LoVo (cell line): ENCODE data around the gene COX6A1.
"Not testable (repeated sequence)": the region's sequence is repeated elsewhere in the genome, so short reads cannot be mapped to it uniquely, and the experiment has no call there.

ENCODE experiments used
- DNase-seq: peaks from one replicate; pipeline ENCODE4 v3.0.0-alpha.2; 2016; ENCODE audit warnings: low spot score

The COX6A1 gene

GRCh38 chr12:120468325-120468820, 30.5 kb downstream of the COX6A1 start:
- DNase-seq, result peak; percentile 23

- no peak for DNase-seq
Measured at GRCh38 chr12:120468821-120469449, 31.0 kb downstream of the COX6A1 start.

- peak; percentile 99 for DNase-seq
Measured at GRCh38 chr12:120469450-120470149, 31.7 kb downstream of the COX6A1 start, which contains the start of gene SRSF9. SRSF9 (minus strand) TSS chr12:120469748; CDS start chr12:120469609, 139 bp downstream.

GRCh38 chr12:120470150-120470784, 32.4 kb downstream of the COX6A1 start:
- DNase-seq, result no peak

- no peak for DNase-seq
Measured at GRCh38 chr12:120472521-120472920, 34.6 kb downstream of the COX6A1 start.

GRCh38 chr12:120473807-120474615, 36.1 kb downstream of the COX6A1 start:
- DNase-seq, result no peak

GRCh38 chr12:120474616-120474960, 36.7 kb downstream of the COX6A1 start:
- DNase-seq, result peak; percentile 75

- no peak for DNase-seq
Measured at GRCh38 chr12:120475643-120476042, 37.7 kb downstream of the COX6A1 start.

GRCh38 chr12:120479458-120479857, 41.5 kb downstream of the COX6A1 start:
- DNase-seq, result no peak

- DNase-seq, result no peak
Measured at GRCh38 chr12:120480211-120480610, 42.3 kb downstream of the COX6A1 start.

- no peak for DNase-seq
Measured at GRCh38 chr12:120481022-120481767, 43.3 kb downstream of the COX6A1 start.

GRCh38 chr12:120483621-120484020, 45.7 kb downstream of the COX6A1 start:
- no peak for DNase-seq

- DNase-seq, result no peak
Measured at GRCh38 chr12:120485961-120486881, 48.3 kb downstream of the COX6A1 start.

- DNase-seq, result not testable (repeated sequence)
Measured at GRCh38 chr12:120487552-120487951, 49.6 kb downstream of the COX6A1 start.

- no peak for DNase-seq
Measured at GRCh38 chr12:120488057-120488640, 50.2 kb downstream of the COX6A1 start.

GRCh38 chr12:120489018-120489417, 51.1 kb downstream of the COX6A1 start:
- no peak for DNase-seq

GRCh38 chr12:120490325-120490724, 52.4 kb downstream of the COX6A1 start:
- no peak for DNase-seq
